ENCODE results near the gene UIMC1. TPM values are rescaled to one million over a fixed set of nuclear protein-coding genes. Genes with fewer than 3 reads are reported as not detected.
"Not testable (repeated sequence)": the region's sequence is repeated elsewhere in the genome, so short reads cannot be mapped to it uniquely, and the experiment has no call there.

UIMC1 gene
- total RNA-seq, 2 experiments from 2014 or later = 46.5 to 50.5 TPM

DNA sequence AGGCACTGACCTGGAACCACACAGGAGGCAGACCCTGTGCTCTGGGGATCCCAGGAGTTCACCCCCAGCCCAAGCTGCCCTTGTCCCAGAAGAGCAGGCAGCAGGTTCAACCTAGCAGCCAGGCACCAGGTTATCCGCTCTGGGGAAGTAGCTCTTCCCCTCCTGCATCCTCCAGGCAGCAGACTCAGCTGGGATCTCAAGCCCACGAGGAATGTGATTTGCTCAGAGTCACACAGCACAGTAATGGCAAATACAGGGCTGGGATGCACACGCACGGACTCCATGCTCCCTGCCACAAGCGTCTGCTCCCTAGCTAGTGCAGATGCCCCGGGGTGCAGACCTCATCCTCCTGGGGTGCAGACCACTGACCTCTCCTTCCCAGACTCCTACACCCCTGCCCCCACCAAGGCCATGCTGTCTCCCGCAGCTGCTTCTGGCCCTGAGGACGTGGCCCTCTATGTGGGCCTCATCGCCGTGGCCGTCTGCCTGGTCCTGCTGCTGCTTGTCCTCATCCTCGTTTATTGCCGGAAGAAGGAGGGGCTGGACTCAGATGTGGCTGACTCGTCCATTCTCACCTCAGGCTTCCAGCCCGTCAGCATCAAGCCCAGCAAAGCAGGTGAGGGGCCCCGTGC is 132.9 kb downstream of the UIMC1 start:
- CTCF ChIA-PET = no interaction called here
- peak overlapping the region; percentile 37 for H3K27ac Mint-ChIP-seq
- POLR2A ChIA-PET = no interaction called here

DNA sequence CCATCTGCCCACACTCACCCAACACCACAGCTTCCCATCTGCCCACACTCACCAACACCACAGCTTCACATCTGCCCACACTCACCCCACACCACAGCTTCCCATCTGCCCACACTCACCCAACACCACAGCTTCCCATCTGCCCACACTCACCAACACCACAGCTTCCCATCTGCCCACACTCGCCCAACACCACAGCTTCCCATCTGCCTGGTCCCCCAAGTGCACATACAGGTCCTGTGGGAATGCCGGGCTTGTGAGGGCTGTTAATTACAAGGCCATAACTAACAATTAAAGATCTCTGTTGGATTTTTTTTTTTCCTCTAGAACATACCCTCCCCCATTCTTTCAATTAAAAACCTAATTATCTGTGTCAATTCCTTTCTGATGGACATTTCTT is 133.6 kb downstream of the UIMC1 start:
- H3K9me3 Mint-ChIP-seq; POLR2A ChIA-PET; DNase-seq; H3K4me1 Mint-ChIP-seq; H3K36me3 Mint-ChIP-seq (ENCODE audit: low read depth); CTCF ChIA-PET; H3K4me3 Mint-ChIP-seq: not testable (repeated sequence)
- Mint-ChIP-seq H3K27me3 (peaks cover 16% of the 10 kb centered on the region), H3K27ac (peak overlapping the region; percentile 37)

More for the DNA sequence above, 132.9 kb downstream of the UIMC1 start:
- no peak for DNase-seq
- Mint-ChIP-seq H3K4me1 (no peaks in the 10 kb centered on the region), H3K9me3 (peaks cover 8% of the 10 kb centered on the region), H3K27me3 (peaks cover 16% of the 10 kb centered on the region), H3K4me3 (no peak overlapping the region), H3K36me3 (ENCODE audit: low read depth) (peaks cover 2% of the 10 kb centered on the region)

DNA sequence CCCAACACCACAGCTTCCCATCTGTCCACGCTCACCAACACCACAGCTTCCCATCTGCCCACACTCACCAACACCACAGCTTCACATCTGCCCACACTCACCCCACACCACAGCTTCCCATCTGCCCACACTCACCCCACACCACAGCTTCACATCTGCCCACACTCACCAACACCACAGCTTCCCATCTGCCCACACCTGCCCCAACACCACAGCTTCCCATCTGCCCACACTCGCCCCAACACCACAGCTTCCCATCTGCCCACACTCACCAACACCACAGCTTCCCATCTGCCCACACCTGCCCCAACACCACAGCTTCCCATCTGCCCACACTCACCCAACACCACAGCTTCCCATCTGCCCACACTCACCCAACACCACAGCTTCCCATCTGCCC is 134.0 kb downstream of the UIMC1 start:
- H3K36me3 Mint-ChIP-seq (ENCODE audit: low read depth); H3K4me1 Mint-ChIP-seq; DNase-seq; H3K4me3 Mint-ChIP-seq; CTCF ChIA-PET; H3K27ac Mint-ChIP-seq; H3K9me3 Mint-ChIP-seq; POLR2A ChIA-PET: not testable (repeated sequence)
- peaks cover 17% of the 10 kb centered on the region for H3K27me3 Mint-ChIP-seq

DNA sequence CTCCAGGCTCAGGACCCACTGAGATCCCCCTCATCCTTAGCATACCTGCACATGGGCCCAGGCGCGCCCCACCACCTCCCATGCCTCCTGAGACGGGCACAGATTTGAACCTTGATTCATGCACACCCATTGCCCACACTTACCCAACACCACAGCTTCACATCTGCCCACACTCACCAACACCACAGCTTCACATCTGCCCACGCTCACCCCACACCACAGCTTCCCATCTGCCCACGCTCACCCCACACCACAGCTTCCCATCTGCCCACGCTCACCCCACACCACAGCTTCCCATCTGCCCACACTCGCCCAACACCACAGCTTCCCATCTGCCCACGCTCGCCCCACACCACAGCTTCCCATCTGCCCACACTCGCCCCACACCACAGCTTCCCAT is 135.9 kb downstream of the UIMC1 start:
- CTCF ChIA-PET; H3K4me3 Mint-ChIP-seq; H3K27ac Mint-ChIP-seq; H3K4me1 Mint-ChIP-seq; H3K36me3 Mint-ChIP-seq (ENCODE audit: low read depth); H3K9me3 Mint-ChIP-seq; DNase-seq; POLR2A ChIA-PET: not testable (repeated sequence)
- peaks cover 23% of the 10 kb centered on the region for H3K27me3 Mint-ChIP-seq

DNA sequence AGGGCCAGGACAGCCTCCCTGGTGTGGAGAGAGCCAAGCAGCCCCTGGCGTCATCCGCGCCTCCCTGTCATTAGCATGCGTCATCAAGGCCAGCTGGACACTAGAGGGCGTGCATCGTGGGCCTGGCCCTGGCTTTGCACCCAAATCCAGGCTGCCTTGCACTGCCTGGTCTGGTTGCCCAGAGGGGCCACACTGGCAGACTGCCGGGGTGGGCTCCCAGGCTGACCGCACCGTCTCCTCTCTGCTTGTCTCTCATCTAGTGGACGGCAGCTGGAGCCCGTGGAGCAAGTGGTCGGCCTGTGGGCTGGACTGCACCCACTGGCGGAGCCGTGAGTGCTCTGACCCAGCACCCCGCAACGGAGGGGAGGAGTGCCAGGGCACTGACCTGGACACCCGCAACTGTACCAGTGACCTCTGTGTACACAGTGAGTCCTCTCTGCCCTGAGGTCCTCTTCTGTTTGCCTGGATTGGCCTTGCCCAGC is 136.4 kb downstream of the UIMC1 start:
- ChIA-PET POLR2A (no interaction called here), CTCF (no interaction called here)
- H3K9me3 Mint-ChIP-seq = peaks cover 8% of the 10 kb centered on the region
- H3K27me3 Mint-ChIP-seq = peaks cover 21% of the 10 kb centered on the region
- peaks cover 2% of the 10 kb centered on the region for H3K36me3 Mint-ChIP-seq (ENCODE audit: low read depth)
- no peak for DNase-seq
- no peaks in the 10 kb centered on the region for H3K4me1 Mint-ChIP-seq
- no peak overlapping the region for H3K4me3 Mint-ChIP-seq
- H3K27ac Mint-ChIP-seq = no peak overlapping the region

DNA sequence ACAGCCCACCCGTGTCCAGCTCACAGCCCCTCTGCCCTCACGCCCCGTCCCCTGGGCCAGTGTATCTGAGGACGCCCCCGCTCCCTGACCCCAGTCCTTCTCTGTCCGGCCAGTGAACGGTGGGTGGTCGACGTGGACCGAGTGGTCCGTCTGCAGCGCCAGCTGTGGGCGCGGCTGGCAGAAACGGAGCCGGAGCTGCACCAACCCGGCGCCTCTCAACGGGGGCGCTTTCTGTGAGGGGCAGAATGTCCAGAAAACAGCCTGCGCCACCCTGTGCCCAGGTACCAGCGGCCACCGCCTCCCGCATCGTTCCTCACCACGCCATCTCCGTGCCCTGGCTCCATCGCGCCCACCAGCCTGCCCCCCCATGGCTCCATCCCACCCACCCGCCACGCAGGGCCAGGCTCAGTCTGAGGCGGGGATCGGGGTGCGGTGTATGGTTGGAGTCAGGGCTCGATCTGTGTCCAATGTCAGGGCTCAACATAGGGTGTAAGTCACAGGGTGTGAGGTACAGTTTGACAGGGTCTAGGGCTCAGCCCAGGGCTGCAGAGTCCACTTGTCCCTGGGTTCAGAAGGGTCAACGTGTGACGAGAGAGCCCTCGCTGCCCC is 137.0 kb downstream of the UIMC1 start:
- peaks cover 8% of the 10 kb centered on the region for H3K9me3 Mint-ChIP-seq
- H3K27ac Mint-ChIP-seq = no peak overlapping the region
- peaks cover 17% of the 10 kb centered on the region for H3K27me3 Mint-ChIP-seq
- CTCF ChIA-PET = no interaction called here
- peaks cover 2% of the 10 kb centered on the region for H3K36me3 Mint-ChIP-seq (ENCODE audit: low read depth)
- POLR2A ChIA-PET = no interaction called here
- H3K4me3 Mint-ChIP-seq = no peak overlapping the region
- H3K4me1 Mint-ChIP-seq = no peaks in the 10 kb centered on the region
- DNase-seq = no peak

DNA sequence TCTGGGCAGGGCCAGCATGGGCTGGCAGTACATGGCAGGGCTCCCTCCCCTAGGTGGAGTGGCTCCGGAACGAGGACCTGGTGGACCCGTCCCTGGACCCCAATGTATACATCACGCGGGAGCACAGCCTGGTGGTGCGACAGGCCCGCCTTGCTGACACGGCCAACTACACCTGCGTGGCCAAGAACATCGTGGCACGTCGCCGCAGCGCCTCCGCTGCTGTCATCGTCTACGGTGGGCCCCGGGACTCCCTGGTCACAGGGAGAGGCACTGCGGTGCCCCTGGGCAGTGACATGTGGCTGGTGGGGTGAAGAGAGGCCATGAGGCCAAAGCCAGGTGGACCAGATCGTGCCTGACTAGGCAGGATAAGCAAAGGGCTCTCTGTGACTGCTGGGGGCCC is 137.8 kb downstream of the UIMC1 start:
- DNase-seq = no peak
- POLR2A ChIA-PET = no interaction called here
- H3K27ac Mint-ChIP-seq = no peak overlapping the region
- H3K4me3 Mint-ChIP-seq = no peak overlapping the region
- CTCF ChIA-PET = no interaction called here
- H3K4me1 Mint-ChIP-seq = no peaks in the 10 kb centered on the region
- peaks cover 8% of the 10 kb centered on the region for H3K9me3 Mint-ChIP-seq
- peaks cover 2% of the 10 kb centered on the region for H3K36me3 Mint-ChIP-seq (ENCODE audit: low read depth)
- peaks cover 17% of the 10 kb centered on the region for H3K27me3 Mint-ChIP-seq

DNA sequence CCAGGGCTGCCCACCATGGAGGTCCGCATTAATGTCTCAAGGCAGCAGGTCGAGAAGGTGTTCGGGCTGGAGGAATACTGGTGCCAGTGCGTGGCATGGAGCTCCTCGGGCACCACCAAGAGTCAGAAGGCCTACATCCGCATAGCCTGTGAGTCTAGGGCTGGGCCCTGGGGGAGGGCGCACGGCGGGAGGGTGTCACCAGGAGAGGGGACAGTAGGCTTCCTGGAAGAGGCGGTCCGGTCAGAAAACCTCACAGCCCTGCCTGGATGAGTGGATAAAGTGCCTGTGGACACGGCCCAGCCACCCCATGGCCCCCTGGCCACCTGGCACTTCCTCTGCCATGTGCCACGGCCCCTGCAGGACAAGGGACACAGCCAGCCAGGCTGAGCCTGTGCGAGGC is 138.5 kb downstream of the UIMC1 start:
- ChIA-PET CTCF (no interaction called here), POLR2A (no interaction called here)
- Mint-ChIP-seq H3K9me3 (peaks cover 7% of the 10 kb centered on the region), H3K4me1 (no peaks in the 10 kb centered on the region), H3K4me3 (no peak overlapping the region), H3K27me3 (peaks cover 20% of the 10 kb centered on the region), H3K27ac (no peak overlapping the region), H3K36me3 (ENCODE audit: low read depth) (peaks cover 2% of the 10 kb centered on the region)
- no peak for DNase-seq

DNA sequence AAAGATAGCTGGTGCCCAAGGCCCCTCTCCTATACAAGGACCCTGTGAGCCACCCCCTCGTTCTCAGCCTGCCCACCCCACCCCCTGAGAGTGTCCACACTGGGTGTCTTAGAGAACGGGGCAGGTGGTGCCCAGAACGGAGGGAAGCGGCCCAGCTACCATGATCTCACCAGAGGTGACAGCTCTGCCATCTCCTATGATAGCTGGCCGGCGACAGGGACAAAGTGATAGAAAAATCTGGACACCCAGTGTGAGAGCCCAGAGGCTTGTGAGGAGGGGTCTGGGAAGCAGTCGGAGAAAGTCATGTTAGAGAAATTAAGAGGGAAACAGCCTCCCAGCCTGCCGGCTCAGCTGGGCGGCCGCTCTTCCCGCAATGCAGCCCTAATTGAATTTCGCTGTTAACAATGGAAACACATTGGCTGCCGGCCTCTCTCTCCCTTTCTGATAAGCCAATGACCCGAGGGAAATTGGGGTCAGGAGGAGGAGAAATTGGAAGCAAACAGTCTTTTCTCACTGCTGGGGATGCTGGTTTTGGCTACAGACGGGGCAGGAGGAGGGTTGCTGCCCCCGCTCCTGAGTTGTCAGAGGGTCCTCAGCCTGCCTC is 139.8 kb downstream of the UIMC1 start:
- Mint-ChIP-seq H3K36me3 (ENCODE audit: low read depth) (peaks cover 2% of the 10 kb centered on the region), H3K9me3 (peaks cover 4% of the 10 kb centered on the region), H3K27me3 (peaks cover 24% of the 10 kb centered on the region), H3K4me1 (no peaks in the 10 kb centered on the region), H3K4me3 (no peak overlapping the region), H3K27ac (no peak overlapping the region)
- ChIA-PET POLR2A (no interaction called here), CTCF (no interaction called here)
- DNase-seq = no peak

DNA sequence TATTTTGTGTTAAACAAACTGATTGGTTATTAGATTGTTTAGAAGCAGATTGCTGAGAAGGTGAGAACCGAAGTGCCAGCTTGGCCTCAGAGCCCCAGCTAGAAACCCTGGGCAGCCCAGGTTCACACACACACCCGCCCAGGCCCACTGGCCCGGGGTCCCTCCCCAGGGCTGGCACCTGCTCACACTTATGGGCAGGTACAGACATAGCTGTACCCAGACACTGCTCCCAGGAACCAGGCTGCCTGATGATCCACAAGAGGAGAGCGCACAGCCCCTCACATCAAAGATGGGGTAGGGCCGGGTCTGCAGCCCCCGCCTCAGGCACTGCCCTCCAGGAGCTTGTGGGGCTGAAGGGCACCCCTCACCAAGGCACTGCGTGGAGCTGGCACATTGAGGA is 140.6 kb downstream of the UIMC1 start:
- ChIA-PET POLR2A (no interaction called here), CTCF (no interaction called here)
- Mint-ChIP-seq H3K36me3 (ENCODE audit: low read depth) (peaks cover 2% of the 10 kb centered on the region), H3K27me3 (peaks cover 24% of the 10 kb centered on the region), H3K4me1 (no peaks in the 10 kb centered on the region), H3K4me3 (no peak overlapping the region), H3K9me3 (peaks cover 4% of the 10 kb centered on the region), H3K27ac (no peak overlapping the region)
- DNase-seq = no peak

DNA sequence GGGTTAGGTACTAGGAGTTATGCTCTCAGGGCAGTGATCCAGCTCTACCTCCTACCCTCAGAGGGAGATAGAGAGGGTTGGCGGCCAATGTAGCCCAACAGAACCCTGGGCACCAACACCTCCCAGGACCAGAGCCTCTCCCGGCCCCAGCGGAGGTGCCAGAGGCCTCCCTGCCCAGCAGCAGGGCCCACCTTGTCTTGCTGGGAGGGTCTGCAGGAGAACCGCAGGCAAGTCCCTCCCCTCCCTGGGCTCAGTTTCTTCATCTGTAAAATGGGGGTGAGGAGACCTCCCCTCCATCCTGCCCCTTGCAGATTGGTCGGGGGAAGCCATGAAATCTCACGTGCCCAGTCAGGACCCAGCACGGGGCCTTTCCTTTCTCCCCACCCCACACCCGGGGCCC is 141.8 kb downstream of the UIMC1 start:
- Mint-ChIP-seq H3K27ac (no peak overlapping the region), H3K9me3 (no peaks in the 10 kb centered on the region), H3K4me1 (no peaks in the 10 kb centered on the region), H3K4me3 (no peak overlapping the region), H3K27me3 (peaks cover 24% of the 10 kb centered on the region), H3K36me3 (ENCODE audit: low read depth) (no peaks in the 10 kb centered on the region)
- no peak for DNase-seq
- POLR2A ChIA-PET = no interaction called here
- CTCF ChIA-PET = interaction anchor here (1.3 kb wide), 1 partner anchor 204 kb away, joined by 4 read pairs; no protein-coding TSS in a partner anchor

DNA sequence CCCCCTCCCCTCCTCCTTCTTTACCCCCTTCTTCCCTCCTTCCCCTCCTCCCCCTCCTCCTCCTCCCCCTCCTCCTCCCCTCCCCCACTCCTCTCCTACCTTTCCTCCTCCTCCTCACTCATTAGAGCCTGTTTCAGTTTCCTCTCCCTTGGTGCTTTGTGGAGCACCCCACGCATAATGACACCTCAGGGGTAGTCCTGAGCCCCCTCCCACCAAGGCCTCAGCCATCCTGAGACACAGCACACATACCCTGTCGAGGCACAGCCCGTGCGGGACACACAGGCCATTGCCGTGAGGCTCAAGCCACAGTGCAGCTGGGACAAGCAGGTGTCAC is 142.8 kb downstream of the UIMC1 start:
- no peaks in the 10 kb centered on the region for H3K36me3 Mint-ChIP-seq (ENCODE audit: low read depth)
- no peak overlapping the region for H3K4me3 Mint-ChIP-seq
- peaks cover 24% of the 10 kb centered on the region for H3K27me3 Mint-ChIP-seq
- no peaks in the 10 kb centered on the region for H3K9me3 Mint-ChIP-seq
- CTCF ChIA-PET = interaction anchor here (1.3 kb wide), 1 partner anchor 203 kb away, joined by 4 read pairs; no protein-coding TSS in a partner anchor
- H3K27ac Mint-ChIP-seq = no peak overlapping the region
- no peaks in the 10 kb centered on the region for H3K4me1 Mint-ChIP-seq
- POLR2A ChIA-PET = no interaction called here
- DNase-seq = no peak

DNA sequence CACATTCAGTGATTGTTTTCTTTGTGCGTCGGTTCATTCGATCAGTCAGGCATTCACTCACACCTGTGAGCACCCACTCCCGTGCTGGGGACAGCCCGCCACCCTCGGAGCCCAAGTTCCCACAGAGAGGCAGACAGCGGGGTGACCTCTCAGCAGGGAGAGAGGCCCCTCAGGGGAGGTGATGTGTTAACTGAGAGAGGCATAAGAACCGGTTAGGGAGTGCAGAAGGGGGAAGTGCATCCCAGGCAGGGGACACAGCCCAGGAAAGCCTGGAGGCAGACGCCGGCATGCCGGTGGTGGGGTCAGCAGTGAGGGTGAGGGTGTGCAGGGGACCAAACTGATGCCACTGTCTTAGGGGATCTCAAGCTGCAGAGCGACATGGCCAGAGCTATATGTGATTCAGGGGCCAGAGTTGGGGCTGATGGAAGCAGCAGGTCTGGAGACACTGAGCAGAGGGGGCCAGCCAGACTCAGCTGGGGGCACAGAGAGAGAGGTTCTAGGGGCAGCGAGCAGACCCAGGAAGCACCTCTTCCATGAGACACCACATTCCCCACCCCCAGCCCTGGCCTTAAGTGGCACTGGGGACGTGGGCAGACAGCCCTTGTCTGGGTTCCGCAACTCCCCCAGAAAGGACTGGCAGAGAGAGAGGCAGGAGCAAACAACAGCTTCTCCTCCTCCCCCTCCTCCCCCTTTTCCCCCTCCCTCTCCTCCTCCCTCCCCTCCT is 143.4 kb downstream of the UIMC1 start:
- H3K4me1 Mint-ChIP-seq = no peaks in the 10 kb centered on the region
- ChIA-PET CTCF (interaction anchor here (1.3 kb wide), 1 partner anchor 202 kb away, joined by 4 read pairs; no protein-coding TSS in a partner anchor), POLR2A (no interaction called here)
- H3K4me3 Mint-ChIP-seq = no peak overlapping the region
- DNase-seq = no peak
- H3K27me3 Mint-ChIP-seq = peaks cover 24% of the 10 kb centered on the region
- H3K36me3 Mint-ChIP-seq (ENCODE audit: low read depth) = no peaks in the 10 kb centered on the region
- H3K27ac Mint-ChIP-seq = no peak overlapping the region
- H3K9me3 Mint-ChIP-seq = no peaks in the 10 kb centered on the region

Data from activated CD4-positive, alpha-beta memory T cell treated with anti-CD3 and anti-CD28 coated beads, Interleukin-2, amount 10 ng/mL, durations not matched to agents 7 days and 5 days (primary cell).